Skeletal muscle cell (primary cell): ENCODE measurements around the gene TIGD3.
"Not testable (repeated sequence)": the region's sequence is repeated elsewhere in the genome, so short reads cannot be mapped to it uniquely, and the experiment has no call there.

ENCODE experiments used
- DNase-seq: peaks from one replicate; pipeline ENCODE4 v3.0.0-alpha.2; 2010; ENCODE audit warnings: low read depth
- H3K4me3 ChIP-seq: 2 replicates; pipeline ENCODE4 v1.5.1; 2011; ENCODE audit warnings: low read depth, mild to moderate bottlenecking, control low read depth, low read length, moderate library complexity

Gene TIGD3

DNA sequence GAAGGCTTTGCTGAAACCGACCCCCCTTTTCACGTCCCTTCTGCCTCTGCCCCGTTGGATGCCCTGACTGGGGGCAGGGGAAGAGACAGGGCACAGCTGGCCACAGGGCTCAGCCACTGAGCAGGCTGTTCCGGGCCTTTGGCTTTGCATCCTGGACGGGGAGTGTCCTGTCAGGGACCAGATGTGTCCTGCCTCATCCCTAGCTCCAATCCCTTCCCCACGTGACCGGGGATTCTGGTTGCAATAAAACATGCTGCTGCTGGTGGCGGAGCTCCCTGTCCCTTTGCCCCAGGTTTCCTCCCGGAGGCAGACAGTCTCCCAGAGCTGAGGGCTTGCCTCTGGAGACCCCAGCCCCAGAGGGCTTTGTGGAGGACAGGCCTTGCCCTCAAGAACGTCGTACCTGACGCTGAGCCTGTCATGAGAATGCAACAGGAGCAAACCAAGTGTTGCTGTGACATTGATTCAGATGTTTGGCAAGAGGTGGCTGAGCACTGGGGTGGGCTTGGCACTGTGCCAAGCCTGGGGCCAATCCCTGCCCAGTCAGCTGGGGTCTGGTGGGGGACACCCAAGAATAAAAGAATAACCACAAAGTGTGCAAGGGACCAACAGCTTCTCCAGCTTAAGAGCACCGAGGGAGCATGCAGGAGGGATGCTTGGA lies 32.6 kb upstream of the TIGD3 start:
- DNase-seq, result no peak
- no peak overlapping the region for H3K4me3 ChIP-seq

DNA sequence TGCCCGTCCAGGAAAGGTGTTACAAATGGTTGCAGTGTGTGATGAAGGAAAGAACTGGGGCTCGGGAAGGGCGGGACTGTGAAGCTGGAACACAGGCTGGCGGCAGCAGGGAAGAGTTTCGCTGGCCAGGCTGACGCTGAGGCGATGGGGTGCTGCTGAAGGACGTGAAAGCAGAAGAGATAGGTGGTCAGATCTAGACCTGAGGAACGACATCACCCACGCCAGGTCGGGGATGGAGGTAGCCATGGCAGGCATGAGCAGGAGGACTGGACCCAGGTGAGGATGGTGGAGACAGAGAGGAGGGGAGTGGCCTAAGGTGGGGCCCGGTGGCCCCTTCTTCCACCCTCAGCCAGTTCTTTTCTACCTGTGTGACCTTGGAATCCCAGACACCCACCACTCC lies 30.7 kb upstream of the TIGD3 start:
- DNase-seq, result no peak
- no peak overlapping the region for H3K4me3 ChIP-seq

DNA sequence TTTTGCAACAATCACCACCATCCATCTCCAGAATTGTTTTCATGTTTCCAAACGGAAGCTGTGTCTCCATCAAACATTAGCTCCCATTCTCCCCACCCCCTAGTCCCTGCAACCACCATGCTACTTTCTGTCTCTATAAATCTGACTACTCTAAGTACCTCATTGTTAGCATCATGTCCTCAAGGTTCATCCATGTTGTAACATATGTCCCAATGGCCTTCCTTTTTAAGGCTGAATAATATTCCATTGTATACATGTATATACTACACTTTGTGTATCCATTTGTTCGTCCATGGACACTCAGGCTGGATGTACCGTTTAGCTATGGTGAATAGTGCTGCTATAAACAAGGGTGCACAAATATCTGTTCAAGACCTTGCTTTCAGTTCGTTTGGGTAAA lies 29.1 kb upstream of the TIGD3 start:
- DNase-seq, result no peak
- H3K4me3 ChIP-seq, result no peak overlapping the region

DNA sequence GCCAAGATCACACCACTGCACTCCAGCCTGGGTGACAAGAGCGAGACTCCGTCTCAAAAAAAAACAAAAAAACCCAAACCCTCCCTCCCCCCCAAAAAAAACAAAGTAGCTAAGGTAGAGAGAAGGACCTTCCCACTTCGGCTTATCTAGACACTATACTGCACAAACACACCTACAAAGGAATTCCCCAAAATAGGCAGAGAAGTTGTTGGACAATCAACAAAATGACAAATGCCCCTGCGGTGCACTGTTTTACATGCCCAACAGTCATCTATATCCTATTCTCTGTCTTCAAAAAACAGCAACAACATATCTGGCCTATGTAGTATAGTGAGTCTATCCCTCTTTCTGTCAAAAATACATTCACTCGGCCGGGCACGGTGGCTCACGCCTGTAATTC lies 27.5 kb upstream of the TIGD3 start:
- H3K4me3 ChIP-seq, result no peak overlapping the region
- DNase-seq, result no peak

DNA sequence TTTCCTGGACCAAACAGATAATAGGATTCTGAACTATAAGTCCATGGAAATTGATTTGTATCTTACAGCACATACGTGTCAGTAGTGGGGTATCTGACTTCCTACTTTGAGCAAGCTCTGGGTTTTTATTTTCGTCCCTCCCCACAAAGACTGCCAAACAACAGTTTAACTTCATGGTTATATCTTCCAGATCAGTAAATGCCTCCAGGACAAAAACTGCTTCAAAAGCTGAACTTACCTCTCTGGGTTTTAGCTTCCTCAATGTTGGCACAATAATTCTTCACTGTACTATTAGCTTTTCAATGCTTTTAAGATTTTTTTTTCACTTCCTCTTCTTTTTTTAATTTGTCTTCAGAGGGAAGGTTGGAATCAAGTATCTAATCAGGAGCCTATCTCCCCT lies 25.1 kb upstream of the TIGD3 start:
- H3K4me3 ChIP-seq, result no peak overlapping the region
- DNase-seq, result no peak

DNA sequence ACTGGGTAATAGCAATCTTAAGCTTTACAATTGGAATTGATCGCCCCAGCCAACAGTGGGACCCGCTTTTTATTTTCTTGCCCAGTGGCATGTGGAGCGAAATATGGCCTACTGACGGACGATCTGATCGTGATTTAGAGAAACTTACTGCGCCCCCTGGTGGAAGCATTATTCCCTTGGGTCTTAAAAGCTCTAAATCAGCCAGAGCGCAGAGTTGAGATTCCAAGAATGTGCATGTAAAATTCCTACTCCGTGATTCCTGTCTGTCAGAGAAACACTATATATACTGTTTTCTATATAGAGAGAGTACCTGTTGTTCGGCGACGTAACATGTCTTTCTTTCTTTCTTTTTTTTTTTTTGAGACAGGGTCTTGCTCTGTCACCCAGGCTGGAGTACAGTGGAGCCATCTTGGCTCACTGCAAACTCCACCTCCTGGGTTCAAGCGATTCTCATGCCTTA lies 24.6 kb upstream of the TIGD3 start:
- no peak overlapping the region for H3K4me3 ChIP-seq
- peak; percentile 73 for DNase-seq

DNA sequence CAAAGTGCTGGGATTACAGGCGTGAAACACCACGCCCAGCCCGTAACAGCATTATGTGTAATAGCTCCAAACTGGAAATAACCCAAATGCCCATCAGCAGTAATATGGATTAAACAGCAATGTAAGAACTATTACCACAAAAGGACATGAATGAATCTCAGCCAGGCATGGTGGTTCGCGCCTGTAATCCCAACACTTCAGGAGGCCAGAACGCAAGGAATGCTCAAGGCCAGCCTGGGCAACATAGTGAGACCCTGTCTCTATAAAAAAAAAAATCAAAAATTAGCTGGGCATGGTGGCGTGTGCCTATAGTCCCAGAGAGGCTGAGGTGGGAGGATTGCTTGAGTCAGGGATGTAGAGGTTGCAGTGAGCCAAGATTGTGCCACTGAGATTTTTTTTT lies 24.0 kb upstream of the TIGD3 start:
- DNase-seq, result no peak
- H3K4me3 ChIP-seq, result no peak overlapping the region

DNA sequence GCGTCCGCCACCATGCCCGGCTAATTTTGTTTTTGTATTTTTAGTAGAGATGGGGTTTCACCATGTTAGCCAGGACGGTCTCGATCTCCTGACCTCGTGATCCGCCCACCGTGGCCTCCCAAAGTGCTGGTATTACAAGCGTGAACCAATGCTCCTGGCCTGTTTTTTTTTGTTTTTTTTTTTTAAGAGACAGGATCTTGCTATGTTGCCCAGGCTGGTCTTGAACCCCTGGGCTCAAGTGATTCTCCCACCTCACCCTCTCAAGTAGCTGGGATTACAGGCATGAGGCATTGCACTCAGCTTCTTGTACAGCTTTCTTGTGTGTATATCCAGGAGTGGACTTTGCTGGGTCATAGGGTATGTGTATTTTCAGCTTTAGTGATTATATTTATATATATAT lies 22.0 kb upstream of the TIGD3 start:
- DNase-seq, result not testable (repeated sequence)

DNA sequence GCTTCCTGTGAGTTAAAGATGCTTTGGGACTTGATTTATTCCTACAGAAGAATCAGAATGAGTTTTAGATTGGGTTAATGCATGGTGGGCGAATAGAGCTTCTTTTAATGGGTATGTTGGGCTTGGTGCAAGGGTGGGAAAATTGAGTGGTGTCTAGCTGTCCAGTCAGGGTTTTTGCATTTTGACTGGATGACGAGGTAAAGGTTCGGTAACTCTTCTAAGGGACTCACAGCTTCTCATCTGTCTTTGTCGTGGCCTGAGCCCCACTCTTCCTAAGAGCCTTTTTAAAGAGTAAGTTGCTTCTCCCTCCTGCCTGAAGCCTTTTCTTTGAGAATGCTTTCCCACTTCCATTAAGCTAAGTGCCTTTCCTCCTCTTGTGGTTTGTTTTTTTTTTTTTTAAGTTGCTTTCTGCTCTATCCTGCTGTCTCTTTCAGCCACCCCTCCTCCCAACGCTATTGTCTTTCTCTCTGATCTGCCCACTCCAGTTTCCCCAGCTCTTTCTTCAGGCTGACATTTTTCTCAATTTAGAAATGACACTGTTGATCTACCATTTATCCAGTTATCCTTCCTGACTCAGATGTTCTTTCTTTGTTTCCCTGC lies 19.8 kb upstream of the TIGD3 start:
- H3K4me3 ChIP-seq, result peak overlapping the region; percentile 77
- no peak for DNase-seq

More for the DNA sequence above, 22.0 kb upstream of the TIGD3 start:
- not testable (repeated sequence) for H3K4me3 ChIP-seq

DNA sequence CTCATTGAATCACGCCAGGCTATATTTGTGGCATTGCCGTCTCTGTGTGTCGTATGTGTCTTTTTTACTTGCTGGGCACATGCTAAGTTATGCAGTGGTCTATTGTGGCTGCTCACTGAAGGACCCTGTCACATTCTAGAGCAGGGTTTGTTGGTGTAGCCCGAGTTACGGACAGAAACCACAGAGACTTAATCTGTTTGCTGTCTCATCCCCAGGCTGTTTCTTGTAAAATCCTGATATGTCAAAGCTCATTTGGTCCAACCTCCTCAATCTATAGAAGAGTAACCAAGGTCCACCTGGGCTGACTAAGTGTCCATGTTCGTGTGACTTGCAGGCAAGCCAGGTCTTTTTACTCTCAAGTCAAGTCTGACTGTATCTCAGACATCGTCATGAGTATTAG lies 15.9 kb upstream of the TIGD3 start:
- no peak overlapping the region for H3K4me3 ChIP-seq
- DNase-seq, result no peak

DNA sequence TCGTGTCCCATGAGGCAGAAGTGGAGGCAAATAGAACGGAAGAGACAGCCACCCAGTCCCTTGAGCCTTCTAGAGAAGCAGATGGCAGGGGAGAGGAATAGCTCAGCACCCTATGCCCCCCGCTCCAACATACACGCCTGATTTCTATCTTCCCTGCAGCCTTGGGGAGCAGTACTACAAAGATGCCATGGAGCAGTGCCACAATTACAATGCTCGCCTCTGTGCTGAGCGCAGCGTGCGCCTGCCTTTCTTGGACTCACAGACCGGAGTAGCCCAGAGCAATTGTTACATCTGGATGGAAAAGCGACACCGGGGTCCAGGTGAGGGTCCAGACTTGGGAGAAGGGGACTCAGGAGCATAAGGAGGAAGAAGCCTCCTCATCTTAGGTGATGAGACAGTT lies 14.3 kb upstream of the TIGD3 start:
- DNase-seq, result no peak
- no peak overlapping the region for H3K4me3 ChIP-seq

DNA sequence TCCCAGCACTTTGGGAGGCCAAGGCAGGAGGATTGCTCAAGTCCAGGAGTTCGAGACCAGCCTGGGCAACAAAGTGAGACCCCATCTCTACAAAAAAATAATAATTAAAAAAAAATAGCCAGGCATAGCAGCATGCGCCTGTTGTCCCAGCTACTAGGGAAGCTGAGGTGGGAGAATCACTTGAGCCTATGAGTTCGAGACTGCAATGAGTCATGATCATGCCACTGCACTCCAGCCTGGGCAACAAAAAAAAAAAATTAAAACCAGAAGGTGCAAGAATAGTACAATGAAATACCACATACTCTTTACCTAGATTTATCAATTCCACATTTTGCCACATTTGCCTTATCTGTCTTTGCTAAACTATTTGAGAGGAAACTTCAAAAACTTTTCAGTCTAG lies 12.7 kb upstream of the TIGD3 start:
- no peak for DNase-seq
- no peak overlapping the region for H3K4me3 ChIP-seq

DNA sequence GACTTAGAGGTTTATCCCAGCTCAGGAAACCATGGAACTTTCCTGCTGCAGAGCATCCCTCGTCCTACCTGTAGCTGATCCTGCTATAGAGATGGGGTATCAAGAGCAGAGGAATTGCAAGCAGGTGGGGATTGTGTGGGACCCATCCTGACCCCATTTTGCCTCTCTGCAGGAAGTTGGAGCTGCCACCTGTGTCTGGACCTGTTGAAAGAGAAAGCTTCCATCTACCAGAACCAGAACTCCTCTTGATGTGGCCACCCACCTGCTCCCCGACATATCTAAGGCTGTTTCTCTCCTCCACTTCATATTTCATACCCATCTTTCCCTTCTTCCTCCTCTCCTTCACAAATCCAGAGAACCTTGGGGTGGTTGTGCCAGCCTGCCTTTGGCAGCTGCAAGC lies 3.0 kb upstream of the TIGD3 start:
- no peak overlapping the region for H3K4me3 ChIP-seq
- no peak for DNase-seq

DNA sequence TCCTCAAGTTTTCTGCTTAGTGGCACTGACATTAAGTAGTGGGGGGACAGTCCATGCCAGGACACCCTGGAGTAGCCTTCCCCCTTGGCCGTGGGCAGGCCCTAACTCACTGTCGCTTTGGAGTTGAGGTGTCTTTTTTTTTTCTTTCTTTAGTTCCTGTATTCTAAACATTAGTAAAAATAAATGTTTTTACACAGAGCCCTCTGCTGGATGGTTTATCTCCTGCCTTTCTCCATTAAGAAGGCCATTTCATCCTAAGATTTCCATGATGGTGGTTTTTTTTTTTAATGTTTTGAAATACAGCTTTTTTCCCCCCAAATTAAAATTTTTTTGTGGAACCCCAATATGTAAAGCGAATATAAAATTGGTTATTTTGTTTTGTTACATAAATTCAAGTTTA lies 1.8 kb upstream of the TIGD3 start:
- no peak for DNase-seq
- H3K4me3 ChIP-seq, result no peak overlapping the region

DNA sequence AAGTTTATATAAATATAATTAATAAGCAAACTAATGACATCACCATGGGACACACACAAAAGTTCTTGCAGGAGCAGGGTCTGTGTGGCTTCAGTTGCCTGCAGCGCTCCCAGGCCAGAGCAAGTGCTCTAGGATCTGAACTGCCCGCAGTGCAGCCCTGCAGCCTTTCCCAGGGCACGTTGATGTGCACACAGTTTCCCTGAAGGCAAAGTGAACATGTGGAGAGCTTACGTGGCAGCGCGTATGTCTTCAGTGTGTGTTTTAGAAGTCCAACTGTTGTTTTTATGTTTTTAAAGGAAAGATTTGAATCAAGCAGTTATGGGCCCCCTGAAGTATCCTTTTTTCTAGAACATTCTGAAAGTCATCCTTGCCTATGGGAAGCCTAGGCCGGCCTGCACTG lies 1.2 kb upstream of the TIGD3 start:
- no peak overlapping the region for H3K4me3 ChIP-seq
- no peak for DNase-seq

DNA sequence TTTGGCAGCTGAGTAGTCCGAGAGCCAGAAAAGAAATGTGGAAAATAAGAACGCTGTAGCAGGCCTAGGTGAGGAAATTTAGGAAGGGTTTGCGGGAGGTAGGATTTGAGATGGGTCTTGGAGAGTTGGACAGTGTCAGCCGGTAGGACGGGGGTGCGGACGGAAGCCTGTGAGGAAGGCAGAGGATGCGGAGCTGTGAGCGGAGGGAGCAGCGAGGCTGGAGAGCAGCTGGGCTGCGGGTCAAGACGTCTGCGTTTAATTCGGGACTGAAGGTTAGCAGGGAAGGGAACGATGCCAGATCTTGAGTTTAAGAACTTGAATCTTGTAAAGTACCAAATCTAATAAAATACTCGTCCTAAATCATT lies 669 bp upstream of the TIGD3 start:
- DNase-seq, result no peak
- H3K4me3 ChIP-seq, result peak overlapping the region; percentile 45

DNA sequence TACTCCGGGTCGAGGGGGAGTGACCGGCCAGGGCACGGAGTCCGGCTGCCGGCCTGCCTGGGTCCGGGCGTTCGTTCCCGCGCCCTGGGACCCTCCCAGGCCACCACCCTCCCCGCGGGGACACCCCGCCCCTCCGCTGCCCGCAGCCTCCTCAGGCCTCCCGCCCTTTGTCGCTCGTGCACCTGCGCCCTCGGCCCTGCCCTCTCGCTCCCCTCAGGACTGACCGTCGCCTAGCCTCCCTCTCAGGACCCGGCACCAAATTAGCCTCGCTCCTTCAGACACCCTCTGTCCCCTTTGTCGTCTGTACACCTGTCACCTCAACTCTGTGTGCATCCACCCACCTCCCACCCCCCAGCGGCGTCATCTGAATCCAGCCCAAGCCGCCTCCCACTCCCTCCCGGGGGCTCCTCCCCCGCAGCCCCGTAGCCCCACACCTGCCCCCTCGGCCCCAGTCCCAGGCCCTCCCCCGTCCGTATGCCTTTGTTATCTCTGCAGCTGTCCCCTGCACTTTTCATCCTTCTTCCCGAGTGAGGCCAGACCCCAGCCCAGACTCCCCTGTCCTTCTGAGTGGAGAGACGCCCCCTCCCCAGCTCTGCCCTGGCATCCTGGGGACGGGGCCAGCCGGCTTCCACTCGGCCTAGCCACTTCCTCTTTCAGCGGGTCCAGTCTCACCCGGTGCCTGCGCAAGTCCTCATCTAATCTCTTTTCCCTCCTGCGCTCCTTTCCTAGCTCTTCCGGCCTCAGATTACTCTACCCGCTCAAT lies 643 bp downstream of the TIGD3 start:
- peak overlapping the region; percentile 49 for H3K4me3 ChIP-seq
- DNase-seq, result no peak

DNA sequence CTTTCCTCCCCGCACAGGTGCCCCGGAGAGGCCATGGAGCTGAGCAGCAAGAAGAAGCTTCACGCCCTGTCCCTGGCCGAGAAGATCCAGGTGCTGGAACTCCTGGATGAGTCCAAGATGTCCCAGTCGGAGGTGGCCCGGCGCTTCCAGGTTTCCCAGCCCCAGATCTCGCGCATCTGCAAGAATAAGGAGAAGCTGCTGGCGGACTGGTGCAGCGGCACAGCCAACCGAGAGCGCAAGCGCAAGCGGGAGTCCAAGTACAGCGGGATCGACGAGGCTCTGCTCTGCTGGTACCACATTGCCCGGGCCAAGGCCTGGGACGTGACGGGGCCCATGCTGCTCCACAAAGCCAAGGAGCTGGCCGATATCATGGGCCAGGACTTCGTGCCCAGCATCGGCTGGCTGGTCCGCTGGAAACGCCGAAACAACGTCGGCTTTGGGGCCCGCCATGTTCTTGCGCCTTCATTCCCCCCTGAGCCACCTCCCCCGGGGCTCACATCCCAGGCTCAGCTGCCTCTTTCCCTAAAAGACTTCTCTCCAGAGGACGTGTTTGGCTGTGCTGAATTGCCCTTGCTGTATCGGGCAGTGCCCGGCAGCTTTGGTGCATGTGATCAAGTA lies 1.3 kb downstream of the TIGD3 start:
- no peak for DNase-seq

DNA sequence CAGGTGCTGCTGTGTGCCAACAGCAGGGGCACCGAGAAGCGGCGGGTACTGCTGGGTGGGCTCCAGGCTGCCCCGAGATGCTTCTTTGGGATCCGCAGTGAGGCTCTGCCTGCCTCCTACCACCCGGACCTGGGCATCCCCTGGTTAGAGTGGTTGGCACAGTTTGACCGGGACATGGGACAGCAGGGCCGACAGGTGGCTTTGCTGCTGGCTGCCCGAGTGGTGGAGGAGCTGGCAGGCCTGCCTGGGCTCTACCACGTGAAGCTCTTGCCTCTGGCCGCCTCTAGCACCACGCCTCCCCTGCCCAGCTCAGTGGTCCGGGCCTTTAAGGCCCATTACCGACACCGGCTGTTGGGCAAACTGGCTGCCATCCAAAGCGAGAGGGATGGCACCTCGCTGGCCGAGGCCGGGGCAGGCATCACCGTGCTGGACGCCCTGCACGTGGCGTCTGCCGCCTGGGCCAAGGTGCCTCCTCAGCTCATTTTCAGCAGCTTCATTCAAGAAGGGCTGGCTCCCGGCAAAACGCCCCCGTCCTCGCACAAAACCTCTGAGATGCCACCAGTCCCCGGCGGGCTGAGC lies 1.9 kb downstream of the TIGD3 start:
- no peak for DNase-seq
- H3K4me3 ChIP-seq, result no peak overlapping the region

More for the DNA sequence above, 1.3 kb downstream of the TIGD3 start:
- H3K4me3 ChIP-seq, result peak overlapping the region; percentile 18

DNA sequence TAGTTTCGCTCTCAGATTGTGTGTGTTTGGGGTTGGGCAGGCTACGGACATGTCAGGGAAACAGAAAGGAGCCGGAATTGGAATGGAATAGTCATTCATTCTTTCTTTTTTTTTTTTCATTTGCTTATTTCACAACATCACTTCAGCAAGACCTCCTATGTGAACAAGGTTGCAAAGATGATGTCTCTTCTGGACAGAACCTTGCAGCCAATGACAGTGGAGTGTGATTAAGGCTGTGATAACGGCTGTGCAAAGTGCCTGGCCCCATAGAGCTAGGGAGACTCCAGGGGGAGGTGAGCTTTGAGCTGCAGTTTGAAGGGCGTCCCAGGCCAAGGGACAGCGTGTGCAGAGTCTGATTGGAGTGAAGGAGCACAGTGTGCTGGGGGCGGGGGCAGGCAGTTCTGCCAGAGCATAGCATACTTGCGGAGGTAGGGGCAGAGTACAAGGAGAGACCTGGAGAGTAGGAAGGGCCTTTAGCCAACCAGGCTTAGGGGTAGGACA lies 3.4 kb downstream of the TIGD3 start:
- no peak for DNase-seq
- no peak overlapping the region for H3K4me3 ChIP-seq
